Aorta (tissue), 5 donors: ENCODE data around the gene PDPK1. TPM values are rescaled to one million over a fixed set of nuclear protein-coding genes. Genes with fewer than 3 reads are reported as not detected.
"Not testable (repeated sequence)": the region's sequence is repeated elsewhere in the genome, so short reads cannot be mapped to it uniquely, and the experiment has no call there.

Source experiments
- ATAC-seq: fragments of 200-7000 bp; cut with Tn5 transposase; one replicate; pipeline ENCODE4 v1.9.1; 2022; ENCODE audit warnings: moderate library complexity; ENCODE audit not compliant: low FRiP score
- DNase-seq, 2 donors: peaks; one replicate each; pipeline ENCODE4 v3.0.0-alpha.2; 2020
- H3K27ac ChIP-seq, 2 donors: one replicate each; pipeline ENCODE4 v1.5.1; 2013; ENCODE audit warnings: low read length in 2 of 2, mild to moderate bottlenecking in 2 of 2, moderate library complexity in 2 of 2, control low read depth in 1 of 2, inconsistent platforms in 1 of 2, low read depth in 1 of 2
- H3K27me3 ChIP-seq, 2 donors: one replicate each; pipeline ENCODE4 v1.6.1; 2013; ENCODE audit warnings: control low read depth in 1 of 2, low read length in 1 of 2, mild to moderate bottlenecking in 1 of 2, moderate library complexity in 1 of 2; ENCODE audit not compliant: insufficient read depth in 2 of 2, control insufficient read depth in 1 of 2
- H3K36me3 ChIP-seq, 2 donors: one replicate each; pipeline ENCODE4 v1.6.1; 2013; ENCODE audit warnings: control low read depth in 1 of 2, low read length in 1 of 2, mild to moderate bottlenecking in 1 of 2; ENCODE audit not compliant: insufficient read depth in 2 of 2, control insufficient read depth in 1 of 2
- H3K4me1 ChIP-seq, 2 donors: one replicate each; pipeline ENCODE4 v1.6.1; 2013; ENCODE audit warnings: low read length in 2 of 2, control low read depth in 1 of 2, mild to moderate bottlenecking in 1 of 2, moderate library complexity in 1 of 2; ENCODE audit not compliant: insufficient read depth in 2 of 2, control insufficient read depth in 1 of 2
- H3K4me3 ChIP-seq, 2 donors: one replicate each; pipeline ENCODE4 v1.5.1; 2013; ENCODE audit warnings: low read length in 2 of 2, control low read depth in 1 of 2, mild to moderate bottlenecking in 1 of 2
- H3K9me3 ChIP-seq: one replicate; pipeline ENCODE4 v1.6.1; 2013; ENCODE audit warnings: mild to moderate bottlenecking, low read length; ENCODE audit not compliant: control insufficient read depth
- WGBS, 2 donors: extraction: QIAGEN DNeasy Blood & Tissue Kit; methylation state at CpG; one replicate each; pipeline ENCODE4 v1.1.7; 2013; 5-methylcytosine and 5-hydroxymethylcytosine counted together
- intact Hi-C, 2 donors: fragments of 100-400 bp; cut with DNase I; formaldehyde crosslinking; loops; one replicate each; pipeline versions ENCODE4 v1.14.2 to v1.15.0; 2022
- polyA plus RNA-seq, 2 donors: library from polyadenylated mRNA; stranded (reverse); fragments of 200-250 nt; gene quantifications; one replicate each; pipeline ENCODE4 v1.2.3, GENCODE V29; 2013
- total RNA-seq, 2 donors: library from RNA; stranded (reverse); fragmentation: NEBNext Ultra II Directional; extraction: Animal tissue kit (Norgen Biotek cat#: 25700); gene quantifications; one replicate each; pipeline ENCODE4 v1.2.1, GENCODE V29; 2021
- donor health status: healthy with polysubstance abuse.
- donor health status: Bipolar disorder and iron deficiency.
- donor health status: DM: no; HTN: no; CAD: no.
- donor health status: DM: no; HTN: no; CAD: no.
- donor health status: DM: yes; HTN: yes; CAD: no.

PDPK1 gene
- total and polyA plus RNA-seq, 4 donors = 12.7 to 46.4 (median 30.5) TPM

DNA sequence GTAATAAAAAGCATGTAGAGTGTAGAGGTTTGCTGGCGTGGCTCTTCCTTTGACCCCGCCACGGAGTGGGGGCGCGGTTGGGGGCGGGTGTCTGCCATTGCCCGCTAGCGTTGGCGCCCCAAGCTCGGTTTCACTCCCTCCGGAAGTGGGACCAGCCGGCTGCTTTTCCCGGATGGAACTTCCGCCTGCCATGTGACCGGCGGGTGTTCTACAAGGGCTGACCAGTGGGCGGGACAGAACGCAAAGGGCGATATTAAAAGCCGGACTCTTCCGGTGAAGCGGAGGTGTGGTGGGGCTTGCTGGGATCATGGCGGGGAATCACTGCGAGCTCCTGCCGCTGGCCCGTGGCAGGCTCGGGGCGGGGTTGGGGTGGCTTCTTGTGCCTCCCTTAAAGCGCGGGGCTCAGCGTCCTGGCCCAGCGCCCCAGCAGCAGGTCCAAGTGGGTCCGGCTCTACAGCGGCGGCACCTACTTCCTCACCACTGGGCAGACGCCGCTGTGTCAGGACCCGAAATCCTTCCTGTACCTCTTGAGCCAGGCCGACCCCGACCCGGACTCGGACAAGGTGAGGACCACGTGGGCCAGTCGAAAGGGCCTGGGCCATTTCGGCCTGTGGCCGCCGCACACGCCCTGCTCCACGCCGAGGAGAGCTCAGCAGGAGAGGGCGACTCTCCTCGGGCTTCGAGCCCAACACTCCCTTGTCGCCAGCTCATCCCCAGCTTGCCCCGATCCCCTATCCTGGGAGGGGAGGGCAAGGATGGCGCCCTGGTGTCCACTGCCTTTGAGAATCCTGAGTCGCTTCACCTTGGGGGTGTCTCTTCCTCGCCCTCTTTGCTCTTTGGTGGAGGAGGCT, 65.6 kb downstream of the PDPK1 start:
- Histone ChIP-seq H3K4me1 (no peaks in the 10 kb centered on the region), H3K36me3 (no peaks in the 10 kb centered on the region), H3K9me3 (no peaks in the 10 kb centered on the region), H3K27ac (peak overlapping the region in 1 of 2 donors; percentile 1), H3K4me3 (peak overlapping the region; percentile 43 to 70), H3K27me3 (no peaks in the 10 kb centered on the region)
- intact Hi-C loops = loop anchor here in 1 of 2 donors (10.0 kb wide), 1 partner anchor 71 kb away; no protein-coding TSS in a partner anchor
- WGBS, 2 donors = 0 to 1% methylated on average over 58 of the region's 58 CpGs
- DNase-seq (peak; percentile 97 to 98), ATAC-seq (peak; percentile 95)

DNA sequence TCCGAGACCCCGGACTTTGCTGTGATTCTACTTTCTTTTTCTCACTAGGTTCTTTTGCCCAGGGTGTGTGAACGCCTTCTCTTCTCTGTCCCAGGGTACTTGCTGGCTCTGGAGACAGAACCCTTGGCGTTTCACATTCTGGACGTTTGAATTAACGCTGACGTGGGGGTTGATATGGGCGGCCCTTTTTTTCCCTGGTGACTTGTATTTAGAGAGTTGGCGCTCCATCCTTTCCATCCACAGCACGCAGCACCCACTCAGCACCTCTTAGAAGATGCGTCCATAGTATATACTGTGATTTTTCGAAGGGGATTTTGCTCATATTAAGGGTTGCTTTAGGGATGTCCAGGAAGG, 66.2 kb downstream of the PDPK1 start:
- H3K27ac ChIP-seq, H3K9me3 ChIP-seq, H3K27me3 ChIP-seq, H3K36me3 ChIP-seq, H3K4me1 ChIP-seq, DNase-seq, ATAC-seq: not testable (repeated sequence)
- H3K4me3 ChIP-seq = peak overlapping the region; percentile 43 to 70
- intact Hi-C loops = loop anchor here in 1 of 2 donors (10.0 kb wide), 1 partner anchor 71 kb away; no protein-coding TSS in a partner anchor
- 1 to 2% methylated on average over 12 of the region's 12 CpGs for WGBS, 2 donors

DNA sequence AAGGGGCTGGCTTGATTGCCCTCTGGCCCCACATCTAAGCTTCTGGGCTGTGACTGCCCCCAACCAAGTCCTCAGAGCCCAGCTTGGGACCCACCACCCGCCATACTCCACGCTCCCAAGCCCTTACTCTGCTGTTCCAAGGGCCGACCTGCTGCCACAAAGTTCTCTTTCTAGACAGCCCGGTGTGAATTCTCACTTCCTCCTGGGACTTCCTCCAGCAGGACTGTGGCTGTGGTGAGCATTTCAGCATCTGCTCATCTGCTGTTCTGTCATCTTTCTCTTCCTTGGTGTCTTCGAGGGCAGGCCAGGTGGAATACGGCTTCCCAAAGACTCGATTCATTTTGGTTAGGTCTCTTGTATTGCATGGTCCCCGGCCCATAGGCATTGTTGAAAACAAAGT, 69.0 kb downstream of the PDPK1 start:
- not testable (repeated sequence) for H3K27me3 ChIP-seq, H3K36me3 ChIP-seq, H3K9me3 ChIP-seq, H3K4me1 ChIP-seq, ATAC-seq, H3K27ac ChIP-seq, H3K4me3 ChIP-seq, DNase-seq
- intact Hi-C loops = loop anchor here in 1 of 2 donors (10.0 kb wide), 1 partner anchor 68 kb away; no protein-coding TSS in a partner anchor
- WGBS, 2 donors = no CpG with 5 or more reads among the region's 8 CpGs

DNA sequence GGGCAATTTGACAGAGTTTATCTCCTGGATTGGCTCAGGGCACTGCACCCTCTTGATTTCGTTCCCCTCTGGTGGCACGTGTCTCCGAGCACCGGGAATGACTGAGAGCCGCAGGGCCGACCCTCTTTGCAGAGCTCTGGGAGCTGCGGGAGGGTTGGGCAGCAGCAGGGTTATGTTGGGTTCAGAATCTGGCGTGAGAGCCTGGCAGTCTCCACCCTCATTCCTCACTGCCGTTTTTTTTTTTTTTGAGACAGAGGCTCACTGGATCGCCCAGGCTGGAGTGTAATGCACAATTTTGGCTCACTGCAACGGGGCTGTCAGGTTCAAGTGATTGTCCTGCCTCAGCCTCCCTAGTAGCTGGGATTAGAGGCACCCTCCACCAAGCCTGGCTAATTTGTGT, 71.5 kb downstream of the PDPK1 start:
- not testable (repeated sequence) for H3K9me3 ChIP-seq, H3K27me3 ChIP-seq, ATAC-seq, H3K4me1 ChIP-seq, H3K27ac ChIP-seq, H3K4me3 ChIP-seq, DNase-seq, H3K36me3 ChIP-seq
- 0 to 7% methylated on average over 1 to 4 of the region's 11 CpGs for WGBS, 2 donors
- intact Hi-C loops = loop anchor here in 1 of 2 donors (10.0 kb wide), 1 partner anchor 65 kb away; no protein-coding TSS in a partner anchor

DNA sequence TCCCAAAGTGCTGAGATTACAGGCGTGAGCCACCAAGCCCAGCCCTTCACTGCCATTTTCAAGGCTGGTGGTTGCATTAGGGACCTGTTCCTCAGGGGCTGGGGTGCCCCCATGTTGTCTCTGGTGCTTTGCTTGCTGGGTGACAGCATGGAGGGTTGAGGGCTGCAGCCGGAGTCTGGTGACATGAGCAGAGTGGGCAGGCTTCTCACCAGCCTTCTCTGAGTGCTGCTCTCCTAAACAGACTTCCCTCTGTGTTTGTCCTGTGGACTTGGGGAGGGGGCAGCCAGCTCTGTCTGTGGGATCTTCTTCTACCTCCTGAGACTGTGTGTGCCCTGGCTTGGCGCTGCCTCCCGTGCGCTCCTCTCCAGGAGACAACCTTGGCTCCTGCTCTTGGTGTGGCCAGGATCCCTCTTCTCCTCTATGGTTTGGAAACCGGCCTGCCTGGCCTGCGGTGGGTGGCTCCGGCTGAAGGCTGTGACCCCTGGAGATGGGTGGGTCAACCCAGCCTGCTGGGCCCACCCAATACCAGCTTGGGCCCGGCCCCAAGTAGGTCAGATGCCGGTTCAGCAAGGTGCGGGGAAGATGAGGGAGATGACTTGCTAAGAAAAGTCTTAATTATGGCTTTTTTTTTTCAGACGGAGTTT, 72.1 kb downstream of the PDPK1 start:
- DNase-seq (peak; percentile 13 to 60), ATAC-seq (no peak)
- peaks cover 0 to 2% of the 10 kb centered on the region in 2 donors for H3K36me3 ChIP-seq
- H3K4me3 ChIP-seq = no peak overlapping the region
- 88 to 92% methylated on average over 12 of the region's 12 CpGs for WGBS, 2 donors
- intact Hi-C loops = loop anchor here in 1 of 2 donors (10.0 kb wide), 1 partner anchor 65 kb away; no protein-coding TSS in a partner anchor
- H3K4me1 ChIP-seq = no peaks in the 10 kb centered on the region
- H3K27ac ChIP-seq = no peak overlapping the region
- H3K27me3 ChIP-seq = no peaks in the 10 kb centered on the region
- H3K9me3 ChIP-seq = no peaks in the 10 kb centered on the region

DNA sequence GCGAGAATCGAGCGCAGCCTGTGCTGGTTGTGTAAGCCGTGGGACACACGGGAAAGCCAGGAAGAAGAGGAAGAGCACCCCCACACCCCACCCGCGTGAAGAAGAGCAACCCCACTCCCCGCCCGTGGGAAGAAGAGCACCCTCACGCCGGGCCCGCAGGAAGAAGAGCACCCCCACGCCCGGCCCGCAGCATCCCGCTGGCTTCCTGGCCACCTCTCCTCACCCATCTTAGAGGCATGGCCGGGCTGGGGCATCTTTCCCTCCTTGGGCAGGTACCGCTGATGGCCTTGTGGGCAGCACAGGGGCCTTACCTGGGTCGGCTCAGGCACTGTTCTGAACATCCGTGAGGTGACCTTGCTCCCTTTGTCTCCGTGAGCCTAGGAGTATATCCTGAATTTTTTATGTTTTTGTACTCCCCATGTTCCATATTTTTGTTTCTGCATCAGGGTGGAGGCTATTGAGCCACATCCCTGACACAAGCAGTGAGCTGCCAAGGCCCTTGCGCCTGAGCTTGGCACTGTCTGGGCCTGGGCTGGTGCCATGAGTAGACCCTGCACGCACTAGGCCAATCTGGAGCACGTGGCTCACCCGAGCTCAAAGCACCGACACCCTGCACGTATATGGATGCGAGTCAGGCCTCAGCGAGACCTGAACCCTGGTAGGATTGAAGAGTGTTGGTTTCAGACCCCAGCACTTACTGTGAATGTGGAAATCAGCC, 73.1 kb downstream of the PDPK1 start:
- no peak for ATAC-seq
- H3K27ac ChIP-seq = no peak overlapping the region
- intact Hi-C loops = no loop called here
- H3K36me3 ChIP-seq = peaks cover 0 to 2% of the 10 kb centered on the region in 2 donors
- no peaks in the 10 kb centered on the region for H3K4me1 ChIP-seq
- H3K27me3 ChIP-seq = no peaks in the 10 kb centered on the region
- no peak overlapping the region for H3K4me3 ChIP-seq
- H3K9me3 ChIP-seq = no peaks in the 10 kb centered on the region
- peak; percentile 7 to 66 for DNase-seq
- 91 to 94% methylated on average over 29 of the region's 29 CpGs for WGBS, 2 donors

DNA sequence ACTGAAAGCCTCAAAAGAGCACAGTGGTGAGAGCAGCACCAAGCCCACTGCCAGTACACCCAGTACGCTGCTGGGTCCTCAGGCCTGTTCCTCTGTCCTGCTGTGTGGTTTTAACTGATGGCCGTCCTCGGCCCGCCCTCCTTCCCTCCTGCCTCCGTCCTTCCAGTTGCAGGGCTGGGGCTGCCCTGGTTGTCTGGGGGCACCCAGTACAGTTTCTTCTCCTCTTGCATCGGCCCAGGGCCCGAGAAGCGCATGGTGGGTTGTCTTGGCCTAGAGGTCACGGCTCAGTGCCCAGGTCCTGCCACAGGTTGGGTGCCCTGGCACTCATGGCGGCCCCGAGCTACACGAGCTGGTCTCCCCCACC, 73.7 kb downstream of the PDPK1 start:
- 94 to 96% methylated on average over 9 to 11 of the region's 12 CpGs for WGBS, 2 donors
- Histone ChIP-seq H3K9me3 (no peaks in the 10 kb centered on the region), H3K4me3 (no peak overlapping the region), H3K27me3 (no peaks in the 10 kb centered on the region), H3K4me1 (no peaks in the 10 kb centered on the region), H3K27ac (no peak overlapping the region), H3K36me3 (peaks cover 0 to 2% of the 10 kb centered on the region in 2 donors)
- no peak for ATAC-seq
- intact Hi-C loops = no loop called here
- DNase-seq = peak in 1 of 2 donors; percentile 66

DNA sequence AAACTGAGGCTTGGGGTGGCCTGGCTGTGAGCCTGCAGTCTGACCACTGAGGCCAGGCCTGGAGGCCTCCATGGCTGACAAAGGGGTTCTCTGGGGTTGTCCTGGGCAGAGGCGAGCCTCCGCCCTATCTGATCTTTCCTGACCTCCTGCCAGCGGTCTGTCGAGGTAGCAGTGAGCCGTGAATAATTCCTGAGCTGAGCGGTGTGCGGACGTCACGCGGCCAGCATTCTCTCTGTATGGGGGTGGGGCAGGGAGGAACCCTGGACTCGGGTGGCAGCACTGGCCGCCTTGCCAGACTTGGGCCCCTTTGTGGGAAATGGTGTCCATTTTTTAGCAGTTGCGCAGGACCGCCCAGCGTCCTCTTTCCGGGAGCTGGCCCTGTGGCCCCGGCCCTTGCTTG, 74.1 kb downstream of the PDPK1 start:
- H3K27ac ChIP-seq, intact Hi-C loops: not testable (repeated sequence)

More for the DNA sequence above, 74.1 kb downstream of the PDPK1 start:
- 83 to 98% methylated on average over 4 to 5 of the region's 17 CpGs for WGBS, 2 donors
- not testable (repeated sequence) for H3K4me1 ChIP-seq, H3K36me3 ChIP-seq, ATAC-seq, H3K27me3 ChIP-seq, H3K9me3 ChIP-seq, H3K4me3 ChIP-seq
- peak in 1 of 2 donors; percentile 9 for DNase-seq
